T-helper 1 cell treated with Interleukin-12 subunit alpha and Interleukin-12 subunit beta and Interleukin-4 antibody, amounts not matched to agents 30 μg/mL and 1 μg/mL, for 36 hours (primary cell): ENCODE measurements around the gene TRIM64C.
"Not testable (repeated sequence)": the region's sequence is repeated elsewhere in the genome, so short reads cannot be mapped to it uniquely, and the experiment has no call there.

Experiments used
- H3K27ac Mint-ChIP-seq: one replicate; pipeline ENCODE4 v1.8.0; 2021; ENCODE audit warnings: mild to moderate bottlenecking, mixed read lengths
- H3K27me3 Mint-ChIP-seq: one replicate; pipeline ENCODE4 v1.8.0; 2021; ENCODE audit warnings: low read depth, mixed read lengths
- H3K36me3 Mint-ChIP-seq: one replicate; pipeline ENCODE4 v1.8.0; 2021; ENCODE audit warnings: low read depth, mixed read lengths
- H3K4me1 Mint-ChIP-seq: one replicate; pipeline ENCODE4 v1.8.0; 2021; ENCODE audit warnings: low read depth, mixed read lengths
- H3K4me3 Mint-ChIP-seq: one replicate; pipeline ENCODE4 v1.8.0; 2021; ENCODE audit warnings: mild to moderate bottlenecking, moderate library complexity, mixed read lengths
- H3K9me3 Mint-ChIP-seq: one replicate; pipeline ENCODE4 v1.8.0; 2021; ENCODE audit warnings: mixed read lengths

Gene TRIM64C

GRCh38 chr11:49059012-49059411 is at the start of gene TRIM64C:
Gene TRIM64C, minus strand, starts transcription at chr11:49059112. Its CDS starts 0 bp downstream, at chr11:49059112.
- not testable (repeated sequence) for H3K27ac Mint-ChIP-seq, H3K4me3 Mint-ChIP-seq, H3K36me3 Mint-ChIP-seq, H3K9me3 Mint-ChIP-seq, H3K4me1 Mint-ChIP-seq, H3K27me3 Mint-ChIP-seq

GRCh38 chr11:49102356-49102755 is 43.4 kb upstream of the TRIM64C start:
- H3K27ac Mint-ChIP-seq, H3K27me3 Mint-ChIP-seq, H3K36me3 Mint-ChIP-seq, H3K4me1 Mint-ChIP-seq, H3K4me3 Mint-ChIP-seq: not testable (repeated sequence)
- H3K9me3 Mint-ChIP-seq: peaks cover 12% of the 10 kb centered on the region

GRCh38 chr11:49069897-49070296 is 11.0 kb upstream of the TRIM64C start:
- H3K4me3 Mint-ChIP-seq, H3K9me3 Mint-ChIP-seq, H3K4me1 Mint-ChIP-seq, H3K27ac Mint-ChIP-seq, H3K36me3 Mint-ChIP-seq, H3K27me3 Mint-ChIP-seq: not testable (repeated sequence)

GRCh38 chr11:49049821-49050220 is 9.1 kb downstream of the TRIM64C start:
- H3K36me3 Mint-ChIP-seq, H3K27ac Mint-ChIP-seq, H3K4me1 Mint-ChIP-seq, H3K27me3 Mint-ChIP-seq, H3K4me3 Mint-ChIP-seq: not testable (repeated sequence)
- H3K9me3 Mint-ChIP-seq: peaks cover 13% of the 10 kb centered on the region

- H3K27ac Mint-ChIP-seq, H3K36me3 Mint-ChIP-seq, H3K27me3 Mint-ChIP-seq, H3K4me3 Mint-ChIP-seq, H3K4me1 Mint-ChIP-seq: not testable (repeated sequence)
- peaks cover 13% of the 10 kb centered on the region for H3K9me3 Mint-ChIP-seq
Measured at GRCh38 chr11:49048229-49048628, 10.7 kb downstream of the TRIM64C start.

GRCh38 chr11:49028523-49028922 is 30.4 kb downstream of the TRIM64C start, which contains the start of gene TRIM49B:
Gene TRIM49B, plus strand, starts transcription at chr11:49028823. Its CDS starts 2,777 bp downstream, at chr11:49031600.
- H3K4me1 Mint-ChIP-seq, H3K27me3 Mint-ChIP-seq, H3K9me3 Mint-ChIP-seq, H3K36me3 Mint-ChIP-seq, H3K4me3 Mint-ChIP-seq, H3K27ac Mint-ChIP-seq: not testable (repeated sequence)
